Activated B cell treated with CpG ODN at 0.5 μM for 24 hours (primary cell): ENCODE measurements around the gene MAG. TPM values are rescaled to one million over a fixed set of nuclear protein-coding genes. Genes with fewer than 3 reads are reported as not detected.

ENCODE experiments used
- ATAC-seq: fragments of 200-7000 bp; cut with Tn5 transposase; one replicate; pipeline ENCODE4 v1.10.0; 2021; ENCODE audit warnings: low read depth, mild to moderate bottlenecking, moderate library complexity
- CTCF ChIA-PET: fragments of 350-600 bp; sonication (Branson Sonifier 250); formaldehyde crosslinking; loops from one replicate; lab custom pipeline; 2021; ENCODE audit warnings: antibody characterized with exemption; lab: Charles Lee
- POLR2A ChIA-PET: fragments of 350-600 bp; sonication (Branson Sonifier 250); formaldehyde crosslinking; loops from one replicate; lab custom pipeline; 2021; ENCODE audit warnings: antibody characterized with exemption; lab: Charles Lee
- DNase-seq: peaks from one replicate; pipeline ENCODE4 v3.0.0; 2022
- H3K27ac Mint-ChIP-seq: one replicate; pipeline ENCODE4 v1.8.0; 2020; ENCODE audit warnings: mixed read lengths
- H3K27me3 Mint-ChIP-seq: one replicate; pipeline ENCODE4 v1.8.0; 2021; ENCODE audit warnings: mixed read lengths
- H3K36me3 Mint-ChIP-seq: one replicate; pipeline ENCODE4 v1.8.0; 2021; ENCODE audit warnings: low read depth, mixed read lengths
- H3K4me1 Mint-ChIP-seq: one replicate; pipeline ENCODE4 v1.8.0; 2021; ENCODE audit warnings: mixed read lengths
- H3K4me3 Mint-ChIP-seq: one replicate; pipeline ENCODE4 v1.8.0; 2020; ENCODE audit warnings: mild to moderate bottlenecking, mixed read lengths
- H3K9me3 Mint-ChIP-seq: one replicate; pipeline ENCODE4 v1.8.0; 2020; ENCODE audit warnings: mixed read lengths
- CTCF ChIP-seq: fragments of 200-600 bp; IDR thresholded peaks from one replicate; pipeline ENCODE4 v1.8.0; 2022; ENCODE audit warnings: antibody characterized with exemption, mild to moderate bottlenecking
- intact Hi-C: fragments of 100-400 bp; cut with micrococcal nuclease; formaldehyde crosslinking; loops from one replicate; pipeline ENCODE4 v1.15.1; 2024
- total RNA-seq: library from RNA; stranded (reverse); gene quantifications from 2 replicates; pipeline ENCODE4 v1.2.3, GENCODE V29; 2022

The MAG gene
- total RNA-seq, 1 donor from 2014 or later: 0.31 TPM

GRCh38 chr19:35254341-35255297 lies 37.3 kb upstream of the MAG start:
- POLR2A ChIA-PET: interaction anchor here (0.6 to 3.2 kb wide), 4 partner anchors 9 to 101 kb away, joined by 3 to 13 read pairs (median 4); no protein-coding TSS in a partner anchor
- CTCF ChIA-PET: no interaction called here
- H3K9me3 Mint-ChIP-seq: no peaks in the 10 kb centered on the region
- peaks cover 29% of the 10 kb centered on the region for H3K36me3 Mint-ChIP-seq
- ATAC-seq (no peak), DNase-seq (no peak)
- H3K4me3 Mint-ChIP-seq: no peak overlapping the region
- no peak for TF ChIP-seq CTCF
- no peak overlapping the region for H3K27ac Mint-ChIP-seq
- H3K27me3 Mint-ChIP-seq: no peaks in the 10 kb centered on the region
- H3K4me1 Mint-ChIP-seq: peaks cover 10% of the 10 kb centered on the region
- intact Hi-C loops: no loop called here

GRCh38 chr19:35256566-35256965 lies 35.4 kb upstream of the MAG start:
- POLR2A ChIA-PET: interaction anchor here (0.6 to 3.2 kb wide), 3 partner anchors 10 to 170 kb away, joined by 3 to 13 read pairs (median 5); no protein-coding TSS in a partner anchor
- H3K36me3 Mint-ChIP-seq: peaks cover 21% of the 10 kb centered on the region
- H3K4me1 Mint-ChIP-seq: peaks cover 3% of the 10 kb centered on the region
- TF ChIP-seq CTCF: no peak
- no peaks in the 10 kb centered on the region for H3K9me3 Mint-ChIP-seq
- DNase-seq (no peak), ATAC-seq (no peak)
- CTCF ChIA-PET: no interaction called here
- no peak overlapping the region for H3K27ac Mint-ChIP-seq
- H3K27me3 Mint-ChIP-seq: no peaks in the 10 kb centered on the region
- intact Hi-C loops: no loop called here
- H3K4me3 Mint-ChIP-seq: no peak overlapping the region

- DNase-seq (no peak), ATAC-seq (no peak)
- peaks cover 19% of the 10 kb centered on the region for H3K36me3 Mint-ChIP-seq
- H3K27me3 Mint-ChIP-seq: no peaks in the 10 kb centered on the region
- H3K4me3 Mint-ChIP-seq: no peak overlapping the region
- intact Hi-C loops: no loop called here
- ChIA-PET CTCF (no interaction called here), POLR2A (interaction anchor here (3.2 kb wide), 1 partner anchor 10 kb away, joined by 13 read pairs; no protein-coding TSS in a partner anchor)
- H3K27ac Mint-ChIP-seq: no peak overlapping the region
- H3K4me1 Mint-ChIP-seq: peaks cover 3% of the 10 kb centered on the region
- TF ChIP-seq CTCF: no peak
- no peaks in the 10 kb centered on the region for H3K9me3 Mint-ChIP-seq
Observed at GRCh38 chr19:35257113-35257461, 34.9 kb upstream of the MAG start.

DNA sequence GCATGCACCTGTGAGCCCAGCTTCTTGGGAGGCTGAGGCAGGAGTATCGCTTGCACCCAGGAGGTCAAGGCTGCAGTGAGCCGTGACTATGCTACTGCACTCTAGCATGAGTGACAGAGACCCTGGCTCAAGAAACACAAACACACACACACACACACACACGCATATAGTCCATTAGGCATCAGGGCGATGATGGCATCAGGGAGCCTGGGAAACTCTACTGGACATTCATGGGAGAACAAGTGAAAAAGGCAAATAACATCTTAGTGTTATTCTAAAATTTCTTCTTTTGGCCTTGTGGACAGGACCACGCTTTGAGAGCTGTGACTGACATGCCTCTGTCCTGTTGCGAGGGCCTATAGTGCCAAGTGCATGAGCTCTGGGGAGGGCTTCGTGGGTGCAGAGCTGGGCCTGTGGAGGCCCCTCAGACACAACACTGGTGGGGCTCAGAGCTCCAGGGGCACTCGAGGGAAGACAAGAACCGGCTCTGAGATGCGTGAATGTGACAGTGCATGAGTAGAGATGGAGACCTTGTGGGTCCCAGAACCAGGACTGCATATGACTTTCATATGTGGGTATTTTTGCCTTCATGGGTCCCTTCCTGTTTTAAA lies 31.2 kb upstream of the MAG start:
- no peaks in the 10 kb centered on the region for H3K9me3 Mint-ChIP-seq
- ATAC-seq (no peak), DNase-seq (peak; percentile 5)
- TF ChIP-seq CTCF: no peak
- H3K4me3 Mint-ChIP-seq: no peak overlapping the region
- no peak overlapping the region for H3K27ac Mint-ChIP-seq
- peaks cover 28% of the 10 kb centered on the region for H3K4me1 Mint-ChIP-seq
- intact Hi-C loops: no loop called here
- peaks cover 12% of the 10 kb centered on the region for H3K36me3 Mint-ChIP-seq
- CTCF ChIA-PET: no interaction called here
- no peaks in the 10 kb centered on the region for H3K27me3 Mint-ChIP-seq
- POLR2A ChIA-PET: interaction anchor here (2.0 kb wide), 1 partner anchor 107 kb away, joined by 5 read pairs; no protein-coding TSS in a partner anchor
